CD4-positive, alpha-beta T cell (primary cell): ENCODE measurements around the gene HES4. TPM values are rescaled to one million over a fixed set of nuclear protein-coding genes. Genes with fewer than 3 reads are reported as not detected.
A peak's percentile ranks its signal among the peaks of the same experiment; 100 is the strongest.

Experiments
- ATAC-seq: fragments of 200-7000 bp; cut with Tn5 transposase; one replicate; pipeline ENCODE4 v1.10.0; 2022; ENCODE audit warnings: mild to moderate bottlenecking; ENCODE audit not compliant: poor library complexity
- CTCF ChIA-PET: fragments of 350-600 bp; sonication (Branson Sonifier 250); formaldehyde crosslinking; loops from one replicate; lab custom pipeline; 2021; ENCODE audit warnings: antibody characterized with exemption, inconsistent platforms; lab: Charles Lee
- POLR2A ChIA-PET: fragments of 350-600 bp; sonication (Branson Sonifier 250); formaldehyde crosslinking; loops from one replicate; lab custom pipeline; 2021; ENCODE audit warnings: antibody characterized with exemption, inconsistent platforms; lab: Charles Lee
- DNase-seq, 14 experiments: peaks; one replicate each; pipeline ENCODE4 v3.0.0-alpha.2; 2013 to 2020; ENCODE audit warnings: mixed read lengths in 2 of 14
- H3K27ac ChIP-seq, 2 donors: one replicate each; pipeline versions ENCODE4 v1.5.1 to v1.7.0; 2013; ENCODE audit warnings: low read length in 2 of 2, low read depth in 1 of 2, mild to moderate bottlenecking in 1 of 2
- H3K27me3 ChIP-seq, 2 experiments: 1 replicate in 1 of 2; 2 replicates in 1 of 2; pipeline versions ENCODE4 v1.6.1 to v1.7.0; 2013; ENCODE audit warnings: low read length in 2 of 2, control low read depth in 1 of 2, mild to moderate bottlenecking in 1 of 2, moderate library complexity in 1 of 2; ENCODE audit not compliant: insufficient read depth in 2 of 2, control insufficient read depth in 1 of 2
- H3K36me3 ChIP-seq: one replicate; pipeline ENCODE4 v1.6.1; 2013; ENCODE audit warnings: low read length, control low read depth; ENCODE audit not compliant: insufficient read depth
- H3K4me1 ChIP-seq: one replicate; pipeline ENCODE4 v1.6.1; 2013; ENCODE audit warnings: low read length, control low read depth; ENCODE audit not compliant: insufficient read depth
- H3K4me3 ChIP-seq: one replicate; pipeline ENCODE4 v1.5.1; 2013; ENCODE audit warnings: mild to moderate bottlenecking, low read length, moderate library complexity
- H3K9me3 ChIP-seq, 2 experiments: 1 replicate in 1 of 2; 2 replicates in 1 of 2; pipeline versions ENCODE4 v1.6.1 to v1.7.0; 2013; ENCODE audit warnings: low read length in 2 of 2, mild to moderate bottlenecking in 2 of 2, control low read depth in 1 of 2, moderate library complexity in 1 of 2; ENCODE audit not compliant: control insufficient read depth in 1 of 2, insufficient read depth in 1 of 2
- H3K27ac Mint-ChIP-seq: one replicate; pipeline ENCODE4 v1.8.0; 2020; ENCODE audit warnings: mixed read lengths
- H3K27me3 Mint-ChIP-seq: one replicate; pipeline ENCODE4 v1.8.0; 2021; ENCODE audit warnings: mixed read lengths
- H3K36me3 Mint-ChIP-seq: one replicate; pipeline ENCODE4 v1.8.0; 2021; ENCODE audit warnings: low read depth, mixed read lengths
- H3K4me1 Mint-ChIP-seq: one replicate; pipeline ENCODE4 v1.8.0; 2021; ENCODE audit warnings: low read depth, mixed read lengths
- H3K4me3 Mint-ChIP-seq: one replicate; pipeline ENCODE4 v1.8.0; 2020; ENCODE audit warnings: mild to moderate bottlenecking, mixed read lengths
- H3K9me3 Mint-ChIP-seq: one replicate; pipeline ENCODE4 v1.8.0; 2020; ENCODE audit warnings: mixed read lengths
- CTCF ChIP-seq: fragments of 200-600 bp; IDR thresholded peaks from one replicate; pipeline ENCODE4 v1.8.0; 2022; ENCODE audit warnings: antibody characterized with exemption, mild to moderate bottlenecking
- intact Hi-C, 2 experiments: fragments of 100-400 bp; cut with DNase I in 1 of 2; cut with micrococcal nuclease in 1 of 2; formaldehyde crosslinking; loops; one replicate each; pipeline versions ENCODE4 v1.15.1 to v1.9.0; 2023 to 2025; cut with DNase I, micrococcal nuclease
- total RNA-seq, 174 experiments: library from RNA in 2 of 174; stranded (reverse) in 2 of 174; gene quantifications; one replicate each; pipeline ENCODE4 v1.2.3 and lab custom pipeline; 2021 to 2026

Gene HES4
- total RNA-seq, 2 experiments from 2014 or later, result 29.0 to 30.9 TPM

- Histone ChIP-seq H3K4me1 (peaks cover 20% of the 10 kb centered on the region), H3K36me3 (no peaks in the 10 kb centered on the region), H3K27me3 (peaks cover 16 to 21% of the 10 kb centered on the region in 2 experiments), H3K4me3 (no peak overlapping the region), H3K27ac (no peak overlapping the region), H3K9me3 (peaks cover 0 to 10% of the 10 kb centered on the region in 2 experiments)
- intact Hi-C loops, result no loop called here
- H3K4me1 Mint-ChIP-seq, result no peaks in the 10 kb centered on the region
- ATAC-seq, result no peak
- H3K4me3 Mint-ChIP-seq, result peak overlapping the region; percentile 65
- no peaks in the 10 kb centered on the region for H3K36me3 Mint-ChIP-seq
- no peaks in the 10 kb centered on the region for H3K9me3 Mint-ChIP-seq
- no peak overlapping the region for H3K27ac Mint-ChIP-seq
- ChIA-PET CTCF (no interaction called here), POLR2A (no interaction called here)
- TF ChIP-seq CTCF, result no peak
- DNase-seq, result peak in 1 of 14 experiments; percentile 4
- H3K27me3 Mint-ChIP-seq, result peaks cover 22% of the 10 kb centered on the region
These were observed 30.5 kb downstream of the HES4 start for GRCh38 chr1:969260-969855.

DNA sequence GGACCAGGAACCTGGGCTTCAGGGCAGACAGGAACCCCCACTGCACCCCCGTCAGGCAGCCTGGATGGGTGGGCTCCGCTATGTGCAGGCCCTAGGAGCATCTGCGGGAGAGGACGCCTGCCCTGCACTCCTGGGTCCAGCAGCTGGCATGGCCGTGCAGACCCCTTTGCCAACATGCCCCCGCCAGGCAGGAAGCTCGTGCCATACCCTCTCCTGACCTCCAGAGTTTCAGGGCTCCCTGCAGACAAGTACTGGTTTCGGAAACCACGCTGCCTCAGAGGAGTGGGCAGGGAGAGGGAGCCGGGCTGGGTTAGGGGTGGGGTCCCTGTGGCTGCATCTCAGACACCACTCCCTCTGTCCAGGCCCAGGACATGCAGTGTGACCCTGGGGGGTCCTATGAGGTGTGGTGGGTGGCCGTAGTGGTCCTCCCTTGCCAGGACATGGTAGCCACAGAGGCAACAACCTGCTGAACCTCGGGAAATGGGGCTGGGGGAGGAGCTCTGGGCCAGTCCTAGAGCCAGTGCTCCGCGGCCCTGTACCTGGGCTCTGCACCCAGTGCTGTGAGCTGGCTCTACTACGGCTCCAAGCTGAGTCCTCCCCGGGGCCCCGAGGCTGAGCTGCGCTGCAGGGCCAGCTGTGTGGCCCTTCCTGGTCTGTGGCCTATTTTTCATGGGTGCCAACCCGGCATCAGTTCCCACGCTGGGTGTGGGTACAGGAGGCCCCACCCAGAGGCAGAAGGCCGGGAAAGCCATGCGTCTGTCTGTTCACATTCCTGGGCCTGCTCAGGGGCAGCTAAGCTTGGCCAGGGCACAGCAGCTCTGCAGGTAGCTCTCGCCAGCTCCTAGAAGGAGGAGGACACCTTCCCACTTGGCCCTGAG is 32.2 kb downstream of the HES4 start:
- peaks cover 15 to 16% of the 10 kb centered on the region in 2 experiments for H3K27me3 ChIP-seq
- H3K4me1 ChIP-seq, result peaks cover 20% of the 10 kb centered on the region
- ChIA-PET POLR2A (interaction anchor here (0.9 to 1.1 kb wide), 2 partner anchors 9 to 98 kb away, joined by 3 to 6 read pairs; no protein-coding TSS in a partner anchor), CTCF (interaction anchor here (1.0 to 1.1 kb wide), 2 partner anchors 63 to 155 kb away, joined by 3 read pairs; no protein-coding TSS in a partner anchor)
- no peak for DNase-seq
- ATAC-seq, result no peak
- intact Hi-C loops, result no loop called here
- Mint-ChIP-seq H3K4me3 (peak overlapping the region; percentile 45), H3K27ac (no peak overlapping the region), H3K27me3 (peaks cover 17% of the 10 kb centered on the region), H3K36me3 (no peaks in the 10 kb centered on the region), H3K4me1 (no peaks in the 10 kb centered on the region), H3K9me3 (no peaks in the 10 kb centered on the region)
- H3K36me3 ChIP-seq, result no peaks in the 10 kb centered on the region
- no peak for TF ChIP-seq CTCF
- H3K9me3 ChIP-seq, result peaks cover 0 to 6% of the 10 kb centered on the region in 2 experiments
- H3K27ac ChIP-seq, result no peak overlapping the region
- H3K4me3 ChIP-seq, result no peak overlapping the region

DNA sequence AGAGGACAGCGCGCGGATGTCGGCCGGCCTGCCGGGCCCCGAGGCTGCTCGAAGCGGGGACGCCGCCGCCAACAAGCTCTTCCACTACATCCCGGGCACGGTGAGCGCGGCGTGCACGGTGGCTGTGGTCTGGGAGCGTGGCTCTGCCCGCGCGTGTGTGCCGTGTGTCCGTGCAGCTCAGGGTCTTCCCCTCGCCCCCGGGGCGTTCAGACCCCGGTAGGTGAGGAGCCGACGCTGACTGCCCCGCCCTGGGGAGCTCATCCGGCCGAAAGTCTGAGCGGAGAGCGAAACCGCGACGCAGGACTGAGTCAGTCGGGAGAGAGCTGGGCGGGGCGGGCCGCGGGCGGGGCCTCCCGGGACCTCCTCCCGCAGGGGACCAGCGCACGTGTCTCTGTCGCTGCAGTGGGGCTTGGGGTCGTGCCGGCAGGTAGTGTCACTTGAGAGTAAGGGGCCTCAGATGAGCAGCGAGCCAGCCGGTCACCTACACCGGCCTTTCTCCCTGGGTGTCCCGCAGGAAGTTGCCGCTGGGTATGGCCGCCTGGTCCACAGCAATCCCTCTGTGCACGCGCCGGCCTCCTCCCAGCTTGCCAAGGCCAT is 33.1 kb downstream of the HES4 start:
- no peak overlapping the region for H3K27ac Mint-ChIP-seq
- peak; percentile 50 to 93 (median 82) for DNase-seq
- Histone ChIP-seq H3K27me3 (peaks cover 9 to 14% of the 10 kb centered on the region in 2 experiments), H3K9me3 (peaks cover 0 to 6% of the 10 kb centered on the region in 2 experiments), H3K4me3 (peak overlapping the region; percentile 67), H3K27ac (no peak overlapping the region), H3K4me1 (peaks cover 23% of the 10 kb centered on the region), H3K36me3 (no peaks in the 10 kb centered on the region)
- TF ChIP-seq CTCF, result no peak
- intact Hi-C loops, result no loop called here
- CTCF ChIA-PET, result interaction anchor here (0.8 to 1.2 kb wide), 5 partner anchors 26 to 156 kb away, joined by 3 to 4 read pairs (median 3); no protein-coding TSS in a partner anchor
- peak overlapping the region; percentile 78 for H3K4me3 Mint-ChIP-seq
- H3K9me3 Mint-ChIP-seq, result no peaks in the 10 kb centered on the region
- peak; percentile 93 for ATAC-seq
- H3K36me3 Mint-ChIP-seq, result no peaks in the 10 kb centered on the region
- H3K27me3 Mint-ChIP-seq, result peaks cover 17% of the 10 kb centered on the region
- no peaks in the 10 kb centered on the region for H3K4me1 Mint-ChIP-seq
- POLR2A ChIA-PET, result interaction anchor here (0.9 to 1.1 kb wide), 4 partner anchors 10 to 265 kb away, joined by 3 to 6 read pairs (median 4); partner anchors contain the start of gene B3GALT6
